T-helper 9 cell (primary cell): ENCODE results near the gene CRB1.

Experiments
- DNase-seq: peaks from one replicate; pipeline ENCODE4 v3.0.0-alpha.2; 2020

The CRB1 gene

DNA sequence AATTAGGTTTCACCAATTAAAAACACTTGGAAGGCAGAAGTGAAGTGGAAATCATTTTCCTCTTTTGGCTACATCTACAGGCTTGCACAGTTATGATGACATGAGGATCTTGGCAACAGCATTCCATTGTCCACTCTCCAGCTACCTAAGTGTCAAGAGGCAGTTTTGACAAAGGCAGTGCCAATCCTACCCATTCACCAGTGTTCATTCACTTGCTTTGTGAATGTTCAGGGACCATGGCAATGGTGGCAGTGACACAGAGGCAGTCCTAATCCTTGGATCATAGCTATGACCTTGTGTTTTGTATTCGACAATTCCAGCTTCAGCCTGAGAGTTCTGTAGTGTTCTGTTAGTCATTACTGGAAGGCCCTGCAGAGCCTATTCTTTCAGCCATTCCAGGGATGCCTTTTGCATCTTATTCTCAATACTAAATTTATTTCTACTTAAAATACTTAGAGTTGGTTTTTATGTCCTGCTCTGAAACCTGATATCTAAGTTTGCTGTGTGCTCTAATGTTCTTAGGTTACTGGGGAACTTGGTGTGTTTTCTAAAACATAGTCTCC, 36.7 kb downstream of the CRB1 start:
- no peak for DNase-seq

DNA sequence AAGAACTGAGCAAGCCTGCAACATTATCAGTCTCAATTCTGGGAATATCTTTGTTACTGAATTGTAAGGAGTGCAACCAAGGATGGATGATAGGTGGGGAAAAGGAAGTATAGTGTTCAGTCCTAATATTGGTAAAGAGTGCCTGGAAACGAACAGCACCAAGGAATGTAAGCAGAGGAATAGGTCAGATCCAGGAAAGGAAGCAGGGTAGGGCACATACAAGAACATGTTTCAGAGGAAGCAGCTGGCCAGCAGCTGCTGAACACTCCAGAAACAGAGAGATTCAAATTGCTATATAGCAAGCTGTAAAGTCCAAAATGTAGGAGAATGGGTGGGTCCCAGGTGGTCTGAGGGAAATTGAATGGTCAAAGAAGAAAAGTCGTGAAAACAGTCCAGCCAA, 37.9 kb downstream of the CRB1 start:
- DNase-seq = no peak

- DNase-seq = no peak
Measured at GRCh38 chr1:197306381-197307062, 38.5 kb downstream of the CRB1 start.

GRCh38 chr1:197307136-197307535, 39.1 kb downstream of the CRB1 start:
- no peak for DNase-seq

DNA sequence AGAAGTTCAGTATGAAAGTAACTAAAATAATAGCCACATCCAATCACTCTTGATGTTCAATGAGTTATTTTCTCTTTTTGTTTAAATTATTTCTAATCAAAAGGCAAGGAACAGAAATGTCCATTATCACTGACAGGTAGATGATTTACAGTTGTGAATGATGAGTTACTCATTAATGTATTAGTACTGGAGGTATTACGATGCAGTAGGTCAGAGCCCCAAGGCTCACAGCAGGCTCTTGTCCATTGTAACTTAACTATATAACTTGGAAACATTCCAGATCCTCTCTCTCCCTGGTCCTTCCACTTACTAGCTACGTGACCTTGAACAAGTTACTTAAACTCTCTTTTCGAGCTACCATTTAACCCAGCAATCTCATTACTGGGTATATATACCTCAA, 39.5 kb downstream of the CRB1 start:
- no peak for DNase-seq

- DNase-seq = no peak
Measured at GRCh38 chr1:197311081-197311480, 43.0 kb downstream of the CRB1 start.

- no peak for DNase-seq
Measured at GRCh38 chr1:197312163-197312562, 44.1 kb downstream of the CRB1 start.

DNA sequence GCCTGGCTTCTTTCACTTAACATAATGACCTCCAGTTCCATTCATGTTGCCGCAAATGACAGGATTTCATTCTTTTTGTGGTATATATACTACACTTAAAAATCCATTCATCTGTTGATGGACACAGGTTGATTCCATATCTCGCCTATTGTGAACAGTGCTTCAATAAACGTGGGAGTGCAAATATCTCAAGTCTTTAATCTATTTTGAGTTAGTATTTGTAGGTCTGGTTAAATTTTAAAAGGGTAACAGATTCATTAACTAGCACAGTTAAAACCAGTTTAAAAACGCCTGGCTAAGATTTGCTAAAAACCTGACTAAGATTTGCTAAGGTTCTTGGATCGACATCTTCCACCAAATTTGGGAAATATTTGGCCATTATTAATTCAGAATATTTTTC, 45.7 kb downstream of the CRB1 start:
- no peak for DNase-seq

- DNase-seq = no peak
Measured at GRCh38 chr1:197314682-197315081, 46.6 kb downstream of the CRB1 start.

GRCh38 chr1:197319631-197320030, 51.6 kb downstream of the CRB1 start:
- DNase-seq = no peak

DNA sequence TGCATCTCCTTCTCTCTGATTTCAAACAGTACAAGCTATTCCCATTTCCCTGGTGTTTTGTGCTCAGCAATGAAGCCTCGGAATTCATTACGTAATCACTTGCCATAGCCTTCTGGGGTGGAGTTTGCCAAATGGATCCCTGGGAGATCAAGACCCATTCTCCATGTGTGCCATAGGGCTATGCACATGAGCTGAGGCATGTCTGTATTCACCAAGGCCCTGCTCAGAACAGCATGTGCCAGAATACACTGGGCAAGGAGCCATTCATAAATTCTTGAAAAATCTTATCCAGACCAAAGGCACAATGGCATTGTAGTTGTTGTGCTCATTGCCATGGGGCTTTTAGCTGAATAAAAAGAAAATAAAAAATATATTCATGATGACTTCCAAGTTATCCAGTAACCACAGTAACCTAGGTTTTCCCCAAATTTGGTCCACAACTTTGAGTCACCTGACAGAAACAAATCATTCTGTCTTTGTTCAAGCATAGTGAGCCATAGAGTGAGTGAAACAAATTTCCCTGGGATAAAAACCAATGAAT, 53.0 kb downstream of the CRB1 start:
- no peak for DNase-seq

GRCh38 chr1:197321811-197322210, 53.8 kb downstream of the CRB1 start:
- DNase-seq = no peak

DNA sequence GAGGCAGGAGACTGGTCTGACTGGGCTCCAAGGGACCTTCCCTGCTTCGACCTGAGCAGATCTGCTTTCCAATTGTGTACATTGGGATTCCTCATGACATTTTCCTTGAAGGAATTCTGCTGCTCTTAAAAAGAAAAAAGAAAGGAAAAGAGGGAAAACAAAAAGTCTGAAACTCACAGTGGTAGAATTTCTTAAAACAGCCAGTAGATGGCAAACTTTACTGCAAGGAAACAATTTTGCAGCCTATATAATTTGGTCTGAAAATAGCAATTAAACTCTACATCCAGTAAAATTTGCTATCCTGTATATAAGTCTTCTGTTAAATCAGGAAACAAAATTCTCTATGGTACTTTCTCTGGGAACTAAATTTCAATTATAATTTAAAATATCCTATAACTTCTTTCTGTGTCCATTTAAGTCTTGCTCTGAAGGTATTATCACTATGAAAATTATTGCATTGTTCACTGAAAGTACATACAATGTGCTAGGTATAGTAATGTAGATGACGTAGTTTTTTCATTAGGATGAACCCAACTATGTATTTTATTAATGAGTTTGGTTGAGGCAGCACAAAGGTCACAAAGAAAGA, 59.8 kb downstream of the CRB1 start:
- no peak for DNase-seq

- DNase-seq = no peak
Measured at GRCh38 chr1:197330213-197330612, 62.2 kb downstream of the CRB1 start.

- DNase-seq = no peak
Measured at GRCh38 chr1:197331565-197331964, 63.5 kb downstream of the CRB1 start.

DNA sequence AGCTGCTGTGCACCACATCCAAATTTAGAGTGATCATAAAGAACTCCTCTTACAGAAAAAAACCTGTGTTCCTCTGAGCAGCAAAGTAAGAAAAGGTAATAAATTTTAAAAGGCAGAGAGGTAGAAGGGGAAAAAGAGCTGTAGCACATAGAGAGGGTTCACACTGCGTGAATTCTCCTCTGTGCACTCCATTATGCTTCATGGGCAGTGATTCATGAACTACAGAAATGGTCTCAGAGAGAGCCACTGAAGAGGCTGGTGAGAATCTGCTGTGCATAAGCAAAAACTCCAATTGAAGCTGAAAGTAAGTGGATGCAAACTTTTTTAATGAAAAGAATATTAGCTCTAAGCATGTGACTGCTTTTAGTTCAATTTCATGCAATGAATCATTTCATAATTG, 65.0 kb downstream of the CRB1 start:
- DNase-seq = no peak

GRCh38 chr1:197336571-197336970, 68.5 kb downstream of the CRB1 start:
- no peak for DNase-seq

- no peak for DNase-seq
Measured at GRCh38 chr1:197339106-197340060, 71.3 kb downstream of the CRB1 start.

DNA sequence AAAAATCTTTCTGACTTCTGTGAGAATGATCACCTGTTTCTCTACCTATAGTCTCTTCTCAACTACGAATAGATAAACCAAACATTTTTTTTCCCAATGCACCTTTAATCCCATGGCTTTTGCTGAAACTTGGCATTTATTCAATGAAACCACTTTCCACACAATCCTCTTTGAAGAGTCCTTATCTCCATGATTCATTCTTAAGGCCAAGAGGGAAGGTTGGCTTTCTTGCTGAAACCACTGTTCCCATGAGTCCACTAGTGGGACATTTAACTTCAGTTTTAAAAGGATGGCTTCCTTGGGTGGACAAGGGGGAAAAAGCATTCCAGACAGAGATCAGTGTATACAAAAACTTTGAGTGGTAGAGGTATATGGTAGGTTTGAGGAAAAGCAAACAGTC, 73.6 kb downstream of the CRB1 start:
- no peak for DNase-seq

- no peak for DNase-seq
Measured at GRCh38 chr1:197342044-197342565, 74.1 kb downstream of the CRB1 start.

DNA sequence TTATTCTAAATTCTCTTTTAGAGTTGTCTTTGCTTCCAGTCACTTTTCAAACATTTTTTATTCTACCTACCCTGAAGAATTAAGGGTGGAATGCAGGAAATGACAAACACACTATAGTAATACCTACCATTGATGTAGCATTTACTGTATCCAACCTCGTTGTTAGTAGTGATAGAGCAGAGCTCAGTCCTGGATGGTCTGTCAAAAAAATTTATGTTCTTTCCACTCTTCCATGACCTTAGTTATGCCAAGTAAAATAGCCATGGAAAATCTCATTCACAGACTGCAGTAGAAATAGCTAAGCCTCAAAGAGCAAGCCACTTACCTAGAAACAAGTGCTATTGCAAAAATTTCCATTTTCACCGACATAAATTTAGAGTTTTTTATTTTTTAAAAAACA, 74.6 kb downstream of the CRB1 start:
- no peak for DNase-seq

DNA sequence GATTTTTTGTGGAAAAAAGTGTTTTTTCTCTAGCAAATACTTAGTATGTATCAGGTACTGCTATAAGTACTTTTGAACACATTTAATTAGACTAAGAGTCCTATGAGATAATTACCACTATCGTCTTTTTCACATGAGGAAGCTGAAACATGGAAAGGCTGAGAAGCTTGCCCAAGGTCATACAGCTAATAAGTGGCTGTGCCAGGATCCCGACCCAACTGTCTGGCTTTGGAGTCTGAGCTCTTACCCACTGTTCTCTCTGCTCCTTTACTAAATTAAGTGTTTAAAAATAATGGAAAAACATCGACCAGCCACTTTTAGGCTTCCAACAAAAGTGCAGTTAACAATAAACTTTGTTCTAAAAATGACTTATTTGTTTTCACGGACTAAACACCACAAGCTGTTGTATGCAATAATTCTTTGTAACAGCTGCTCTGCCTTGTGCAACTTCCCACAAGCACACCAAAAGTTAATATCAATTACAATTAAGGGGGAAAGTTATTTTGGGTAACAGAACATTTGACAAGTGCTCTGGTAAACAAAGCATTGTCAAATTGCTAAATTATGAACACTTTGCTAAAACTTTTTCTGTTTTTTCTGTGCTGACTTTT, 75.7 kb downstream of the CRB1 start:
- DNase-seq = no peak
